ENCODE results near the gene ADAMTS15.
A peak's percentile ranks its signal among the peaks of the same experiment; 100 is the strongest.

ADAMTS15 gene, protein sequence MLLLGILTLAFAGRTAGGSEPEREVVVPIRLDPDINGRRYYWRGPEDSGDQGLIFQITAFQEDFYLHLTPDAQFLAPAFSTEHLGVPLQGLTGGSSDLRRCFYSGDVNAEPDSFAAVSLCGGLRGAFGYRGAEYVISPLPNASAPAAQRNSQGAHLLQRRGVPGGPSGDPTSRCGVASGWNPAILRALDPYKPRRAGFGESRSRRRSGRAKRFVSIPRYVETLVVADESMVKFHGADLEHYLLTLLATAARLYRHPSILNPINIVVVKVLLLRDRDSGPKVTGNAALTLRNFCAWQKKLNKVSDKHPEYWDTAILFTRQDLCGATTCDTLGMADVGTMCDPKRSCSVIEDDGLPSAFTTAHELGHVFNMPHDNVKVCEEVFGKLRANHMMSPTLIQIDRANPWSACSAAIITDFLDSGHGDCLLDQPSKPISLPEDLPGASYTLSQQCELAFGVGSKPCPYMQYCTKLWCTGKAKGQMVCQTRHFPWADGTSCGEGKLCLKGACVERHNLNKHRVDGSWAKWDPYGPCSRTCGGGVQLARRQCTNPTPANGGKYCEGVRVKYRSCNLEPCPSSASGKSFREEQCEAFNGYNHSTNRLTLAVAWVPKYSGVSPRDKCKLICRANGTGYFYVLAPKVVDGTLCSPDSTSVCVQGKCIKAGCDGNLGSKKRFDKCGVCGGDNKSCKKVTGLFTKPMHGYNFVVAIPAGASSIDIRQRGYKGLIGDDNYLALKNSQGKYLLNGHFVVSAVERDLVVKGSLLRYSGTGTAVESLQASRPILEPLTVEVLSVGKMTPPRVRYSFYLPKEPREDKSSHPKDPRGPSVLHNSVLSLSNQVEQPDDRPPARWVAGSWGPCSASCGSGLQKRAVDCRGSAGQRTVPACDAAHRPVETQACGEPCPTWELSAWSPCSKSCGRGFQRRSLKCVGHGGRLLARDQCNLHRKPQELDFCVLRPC

DNA sequence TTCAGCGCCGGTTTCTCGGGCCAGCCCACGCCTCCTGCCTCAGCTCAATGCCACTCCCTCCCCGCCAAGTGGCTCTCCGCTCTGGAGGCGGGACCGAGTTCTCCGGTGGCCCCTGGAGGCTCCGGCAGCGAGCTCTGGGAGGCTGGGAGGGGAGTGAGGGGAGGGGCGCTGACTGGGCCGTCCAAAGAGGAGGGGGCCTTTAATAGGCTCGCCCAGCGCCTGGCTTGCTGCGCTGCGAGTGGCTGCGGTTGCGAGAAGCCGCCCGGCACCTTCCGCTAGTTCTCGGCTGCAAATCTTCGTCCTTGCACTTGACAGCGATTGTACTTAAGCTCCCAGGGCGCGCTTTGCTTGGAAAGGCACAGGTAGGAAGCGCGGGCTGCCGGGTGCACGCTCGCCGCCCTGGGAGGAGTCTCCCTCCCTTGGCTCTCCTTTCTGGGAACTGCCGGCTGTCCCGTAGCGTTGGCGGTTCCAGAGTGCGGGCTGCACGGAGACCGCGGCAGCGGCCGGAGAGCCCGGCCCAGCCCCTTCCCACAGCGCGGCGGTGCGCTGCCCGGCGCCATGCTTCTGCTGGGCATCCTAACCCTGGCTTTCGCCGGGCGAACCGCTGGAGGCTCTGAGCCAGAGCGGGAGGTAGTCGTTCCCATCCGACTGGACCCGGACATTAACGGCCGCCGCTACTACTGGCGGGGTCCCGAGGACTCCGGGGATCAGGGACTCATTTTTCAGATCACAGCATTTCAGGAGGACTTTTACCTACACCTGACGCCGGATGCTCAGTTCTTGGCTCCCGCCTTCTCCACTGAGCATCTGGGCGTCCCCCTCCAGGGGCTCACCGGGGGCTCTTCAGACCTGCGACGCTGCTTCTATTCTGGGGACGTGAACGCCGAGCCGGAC lies at the start of gene ADAMTS15:
Gene ADAMTS15 (plus strand): TSS at position 230 of the 894 bp plus-strand sequence. CDS start 329 bp downstream, at position 559.
- peak; percentile 20 for DNase-seq
- Mint-ChIP-seq H3K27me3 (peaks cover 44 to 80% of the 10 kb centered on the region in 2 donors), H3K9me3 (no peaks in the 10 kb centered on the region), H3K4me1 (peaks cover 11 to 20% of the 10 kb centered on the region in 2 donors), H3K4me3 (peak within 1 kb of the TSS; percentile 46 to 70), H3K36me3 (no peaks in the 10 kb centered on the region), H3K27ac (no peak within 1 kb of the TSS)
- peak; percentile 71 to 78 for ATAC-seq (replicated peaks)

DNA sequence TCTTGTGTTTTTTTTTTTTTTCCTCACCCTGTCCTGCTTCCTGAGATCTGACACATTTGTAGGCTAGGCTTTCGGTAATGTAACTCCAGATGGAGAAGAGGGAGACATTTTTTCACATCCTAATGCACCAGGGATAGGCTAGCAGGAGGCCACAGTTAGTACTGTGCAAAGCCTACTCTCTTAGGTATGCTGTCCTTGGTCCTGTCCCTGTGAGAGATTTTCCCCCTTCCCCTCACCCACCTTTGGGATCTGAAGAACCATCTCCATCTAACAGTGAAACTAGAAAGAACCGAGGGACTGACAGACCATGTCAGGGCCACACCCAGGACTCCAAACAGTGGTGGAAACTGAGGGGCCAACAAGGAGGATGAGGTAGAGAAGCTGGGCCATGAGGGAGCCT lies 49.2 kb upstream of the ADAMTS15 start:
- H3K9me3 Mint-ChIP-seq: no peaks in the 10 kb centered on the region
- no peaks in the 10 kb centered on the region for H3K36me3 Mint-ChIP-seq
- no peak overlapping the region for H3K27ac Mint-ChIP-seq
- DNase-seq (no peak), ATAC-seq (replicated peaks) (no peak)
- H3K4me3 Mint-ChIP-seq: no peak overlapping the region
- peaks cover 54 to 61% of the 10 kb centered on the region in 2 donors for H3K27me3 Mint-ChIP-seq
- H3K4me1 Mint-ChIP-seq: peaks cover 22 to 29% of the 10 kb centered on the region in 2 donors

DNA sequence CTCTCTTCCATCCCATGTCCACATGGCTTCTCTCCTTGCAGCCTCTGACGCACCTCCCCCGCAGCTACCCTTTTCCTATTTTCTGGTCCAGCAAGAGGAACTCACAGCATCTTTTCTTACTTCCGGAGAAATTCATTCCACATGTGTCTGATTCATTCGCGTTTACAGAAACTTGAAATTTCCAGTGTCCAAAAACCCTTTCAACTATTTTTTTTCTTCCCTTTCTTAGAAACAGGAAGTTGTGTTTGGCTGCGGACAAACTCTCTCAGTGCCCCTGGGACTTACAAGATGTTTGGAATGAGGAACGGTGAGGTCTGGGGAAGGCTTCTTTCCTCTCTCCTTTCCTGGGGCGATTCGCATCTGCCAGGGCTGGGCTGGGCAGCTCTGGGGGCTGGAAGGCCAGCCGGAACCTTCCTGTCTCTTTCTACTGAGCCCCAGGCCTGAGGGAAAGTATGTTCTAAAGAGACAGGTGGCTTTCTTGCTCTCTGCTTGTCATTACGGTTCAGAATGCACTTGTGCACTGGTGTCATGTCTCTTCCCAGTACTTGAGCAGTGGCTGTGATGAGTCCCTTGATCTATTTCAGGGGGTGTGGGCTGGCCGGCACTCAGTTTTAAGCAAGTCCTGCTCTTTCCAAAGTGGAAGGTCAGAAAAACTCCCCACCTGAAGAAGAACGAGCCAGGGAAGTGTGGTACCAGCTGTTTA lies 47.5 kb upstream of the ADAMTS15 start:
- no peak overlapping the region for H3K4me3 Mint-ChIP-seq
- H3K9me3 Mint-ChIP-seq: no peaks in the 10 kb centered on the region
- ATAC-seq (replicated peaks) (no peak), DNase-seq (no peak)
- no peak overlapping the region for H3K27ac Mint-ChIP-seq
- H3K36me3 Mint-ChIP-seq: no peaks in the 10 kb centered on the region
- peaks cover 50 to 69% of the 10 kb centered on the region in 2 donors for H3K27me3 Mint-ChIP-seq
- H3K4me1 Mint-ChIP-seq: peaks cover 22 to 29% of the 10 kb centered on the region in 2 donors

DNA sequence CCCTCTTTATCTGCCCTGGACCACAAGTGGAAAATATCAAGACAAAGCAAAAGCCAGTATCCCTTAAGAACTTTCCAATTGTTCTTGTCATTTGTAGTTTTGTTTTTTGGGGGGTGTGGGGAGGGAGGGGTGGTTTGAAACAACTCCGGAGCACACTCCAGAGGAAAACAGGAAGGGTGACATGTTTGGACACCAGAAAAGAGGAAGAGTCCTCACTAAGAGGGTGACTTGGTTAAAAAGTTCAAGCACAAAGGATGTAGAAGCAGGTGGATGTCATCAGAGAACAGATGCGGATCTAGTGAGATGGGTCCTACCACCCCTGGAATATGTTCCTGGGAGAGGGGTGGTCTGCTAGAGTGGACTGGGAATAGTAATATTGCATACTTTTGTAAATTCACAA lies 45.9 kb upstream of the ADAMTS15 start:
- DNase-seq (no peak), ATAC-seq (replicated peaks) (no peak)
- no peaks in the 10 kb centered on the region for H3K36me3 Mint-ChIP-seq
- H3K9me3 Mint-ChIP-seq: no peaks in the 10 kb centered on the region
- H3K27me3 Mint-ChIP-seq: peaks cover 41 to 63% of the 10 kb centered on the region in 2 donors
- H3K27ac Mint-ChIP-seq: no peak overlapping the region
- peaks cover 20 to 22% of the 10 kb centered on the region in 2 donors for H3K4me1 Mint-ChIP-seq
- no peak overlapping the region for H3K4me3 Mint-ChIP-seq

DNA sequence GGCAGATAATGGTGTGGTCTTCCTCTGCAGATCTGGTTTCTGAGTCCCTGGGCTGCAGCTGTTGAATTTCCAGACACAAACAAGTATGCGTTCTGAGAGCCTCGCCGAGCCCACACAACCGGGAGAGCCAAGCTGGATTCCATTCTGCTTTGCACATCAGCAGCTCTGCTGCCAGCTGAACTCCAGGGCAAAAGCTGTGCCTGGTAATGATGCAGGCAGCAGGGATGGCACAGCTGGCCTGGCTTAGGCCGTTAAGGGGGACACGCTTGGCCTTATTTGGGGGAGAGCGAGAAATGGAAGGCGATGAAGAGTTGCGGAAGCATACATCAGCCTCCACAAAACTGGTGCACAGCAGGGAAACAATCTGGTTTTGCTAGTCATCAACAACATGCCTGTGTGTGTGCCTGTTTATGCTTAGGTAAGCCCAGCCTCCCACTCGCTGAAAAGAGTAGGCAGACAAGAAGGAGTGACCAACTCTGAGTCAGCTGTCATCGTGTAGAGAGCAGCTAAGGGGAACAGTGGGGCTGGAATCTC lies 45.1 kb upstream of the ADAMTS15 start:
- no peaks in the 10 kb centered on the region for H3K36me3 Mint-ChIP-seq
- peaks cover 16% of the 10 kb centered on the region in 2 donors for H3K4me1 Mint-ChIP-seq
- no peak overlapping the region for H3K27ac Mint-ChIP-seq
- peaks cover 35 to 63% of the 10 kb centered on the region in 2 donors for H3K27me3 Mint-ChIP-seq
- DNase-seq (no peak), ATAC-seq (replicated peaks) (no peak)
- H3K4me3 Mint-ChIP-seq: no peak overlapping the region
- H3K9me3 Mint-ChIP-seq: no peaks in the 10 kb centered on the region

DNA sequence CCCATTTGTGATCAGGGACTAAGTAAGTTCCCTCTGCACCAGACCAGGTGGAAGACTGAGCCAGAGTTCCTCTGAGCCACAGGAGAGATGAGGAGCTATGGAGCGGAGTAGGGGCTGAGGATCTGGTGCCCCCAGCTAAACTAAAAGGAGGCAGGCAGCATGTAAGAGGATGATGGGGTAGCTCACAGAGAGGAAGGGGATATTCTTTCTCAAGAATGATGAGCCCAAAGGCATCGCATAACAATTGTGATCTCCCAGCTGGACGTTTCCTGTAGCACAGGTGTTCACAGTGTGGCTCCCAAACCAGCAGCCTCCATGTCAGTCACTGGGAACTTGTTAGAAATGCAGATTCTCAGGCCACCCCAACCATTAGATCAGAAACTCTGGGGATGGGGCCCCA lies 44.5 kb upstream of the ADAMTS15 start:
- no peaks in the 10 kb centered on the region for H3K36me3 Mint-ChIP-seq
- no peak overlapping the region for H3K4me3 Mint-ChIP-seq
- peaks cover 37 to 65% of the 10 kb centered on the region in 2 donors for H3K27me3 Mint-ChIP-seq
- DNase-seq (no peak), ATAC-seq (replicated peaks) (no peak)
- H3K27ac Mint-ChIP-seq: no peak overlapping the region
- peaks cover 16% of the 10 kb centered on the region in 2 donors for H3K4me1 Mint-ChIP-seq
- no peaks in the 10 kb centered on the region for H3K9me3 Mint-ChIP-seq

DNA sequence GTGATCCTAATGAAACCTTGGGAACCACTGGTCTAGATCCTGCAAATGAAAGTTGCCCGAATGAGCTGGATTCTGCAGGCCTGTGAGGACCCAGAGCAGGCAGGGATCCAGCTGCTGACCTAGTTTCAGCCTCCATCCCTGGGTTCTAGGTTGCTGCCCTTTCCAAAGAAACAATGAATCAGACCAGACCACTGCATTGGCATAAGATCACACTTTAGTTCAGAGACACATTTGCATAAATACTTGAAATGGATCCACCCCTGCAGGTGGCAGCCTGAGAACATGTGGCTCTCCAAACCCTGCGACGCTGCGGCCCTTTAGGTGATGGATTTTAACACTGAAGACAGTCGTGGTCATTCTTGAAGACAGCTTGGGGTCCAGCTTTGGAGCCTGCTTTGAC lies 43.7 kb upstream of the ADAMTS15 start:
- no peaks in the 10 kb centered on the region for H3K36me3 Mint-ChIP-seq

DNA sequence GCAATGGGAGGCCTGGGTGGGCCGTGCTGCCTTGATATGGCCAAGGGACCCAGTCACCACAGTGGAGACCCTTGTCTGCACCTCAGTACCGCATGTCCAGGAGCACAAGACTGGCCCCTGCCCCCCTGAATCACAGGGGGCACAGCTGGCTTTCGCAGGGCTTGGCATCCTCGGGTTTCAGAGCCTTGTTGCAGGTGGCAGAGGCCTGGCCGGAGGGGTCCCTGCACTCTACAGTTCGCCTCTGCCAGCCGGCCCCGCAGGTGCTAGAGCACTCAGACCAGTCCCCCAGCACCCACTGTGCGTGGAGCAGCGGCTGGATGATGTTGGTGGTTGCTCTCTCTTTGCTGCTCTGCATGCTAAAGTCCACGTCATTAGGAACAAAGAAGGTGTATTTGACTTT lies 43.0 kb upstream of the ADAMTS15 start:
- Mint-ChIP-seq H3K4me1 (peaks cover 10% of the 10 kb centered on the region in 2 donors), H3K36me3 (no peaks in the 10 kb centered on the region), H3K4me3 (no peak overlapping the region), H3K27ac (no peak overlapping the region), H3K9me3 (no peaks in the 10 kb centered on the region), H3K27me3 (peaks cover 42 to 64% of the 10 kb centered on the region in 2 donors)
- DNase-seq (no peak), ATAC-seq (replicated peaks) (no peak)

More for the DNA sequence above, 43.7 kb upstream of the ADAMTS15 start:
- Mint-ChIP-seq H3K4me1 (peaks cover 16% of the 10 kb centered on the region in 2 donors), H3K27ac (no peak overlapping the region), H3K9me3 (no peaks in the 10 kb centered on the region), H3K27me3 (peaks cover 42 to 66% of the 10 kb centered on the region in 2 donors), H3K4me3 (no peak overlapping the region)
- DNase-seq: no peak
- ATAC-seq (replicated peaks): no peak

DNA sequence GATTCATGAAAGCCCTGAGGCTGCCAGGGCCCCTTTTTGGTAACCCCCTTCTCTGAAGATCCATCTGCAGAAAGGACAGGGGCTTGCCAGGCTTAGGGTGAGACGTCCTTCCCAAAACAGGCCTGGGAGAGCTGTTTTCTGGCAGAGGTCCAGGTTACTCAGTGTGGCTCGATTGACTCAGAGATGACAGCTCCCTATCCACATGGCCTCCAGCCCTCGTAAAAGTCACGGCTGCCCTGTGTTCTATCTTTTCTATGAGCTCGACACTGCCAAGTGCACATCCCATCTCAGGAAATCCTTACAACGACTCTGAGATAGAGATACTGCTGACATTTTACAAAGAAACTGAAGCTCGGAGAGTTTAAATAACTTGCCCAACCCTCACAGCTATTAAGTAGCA lies 40.5 kb upstream of the ADAMTS15 start:
- no peak overlapping the region for H3K4me3 Mint-ChIP-seq
- ATAC-seq (replicated peaks): no peak
- H3K27ac Mint-ChIP-seq: no peak overlapping the region
- H3K27me3 Mint-ChIP-seq: peaks cover 36 to 54% of the 10 kb centered on the region in 2 donors
- H3K36me3 Mint-ChIP-seq: no peaks in the 10 kb centered on the region
- no peak for DNase-seq
- no peaks in the 10 kb centered on the region for H3K4me1 Mint-ChIP-seq
- no peaks in the 10 kb centered on the region for H3K9me3 Mint-ChIP-seq

DNA sequence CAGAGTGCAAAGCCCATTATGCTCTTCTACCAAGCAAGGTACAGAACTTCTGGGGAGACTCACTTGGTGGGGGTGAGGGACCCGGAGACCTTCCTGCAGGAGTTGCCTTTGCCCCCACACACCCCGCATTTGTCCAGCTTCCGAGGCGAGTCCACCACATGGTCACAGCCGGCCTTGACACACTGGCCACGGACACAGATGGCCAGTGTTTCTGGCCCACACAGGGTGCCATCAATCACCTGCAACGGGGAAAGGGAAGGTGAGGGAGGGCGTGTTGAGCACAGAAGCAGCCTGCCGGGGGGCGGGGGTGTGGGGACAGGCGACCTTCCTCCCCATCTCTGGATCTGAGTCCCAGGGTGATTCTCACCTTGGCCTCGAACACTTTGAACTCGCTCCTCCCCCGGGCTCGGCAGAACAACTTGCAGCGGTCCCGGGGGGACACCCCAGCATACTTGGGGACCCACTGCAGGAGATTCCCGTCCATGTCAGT lies 40.0 kb upstream of the ADAMTS15 start:
- Mint-ChIP-seq H3K27ac (no peak overlapping the region), H3K4me1 (no peaks in the 10 kb centered on the region), H3K9me3 (no peaks in the 10 kb centered on the region), H3K4me3 (no peak overlapping the region), H3K27me3 (peaks cover 32 to 49% of the 10 kb centered on the region in 2 donors), H3K36me3 (no peaks in the 10 kb centered on the region)
- no peak for ATAC-seq (replicated peaks)
- no peak for DNase-seq

DNA sequence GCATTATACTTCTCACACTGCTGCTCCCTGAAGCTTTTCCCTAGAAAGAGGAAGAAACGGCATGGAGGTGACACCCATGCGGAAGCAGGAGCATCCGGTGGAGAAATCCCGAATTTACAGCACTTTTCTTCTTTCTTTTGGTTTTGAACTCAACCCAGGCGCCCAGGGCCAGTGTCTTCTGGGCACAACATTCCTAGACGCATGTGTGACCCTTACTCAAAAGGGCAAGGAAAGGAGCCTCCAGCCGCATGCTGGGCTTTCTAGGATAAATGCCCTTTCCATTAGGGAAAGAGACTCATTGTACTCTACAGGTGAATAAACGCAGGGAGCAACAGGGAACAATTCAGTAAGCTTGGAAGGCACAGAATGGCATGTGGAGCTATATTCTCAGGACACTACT lies 39.5 kb upstream of the ADAMTS15 start:
- H3K27me3 Mint-ChIP-seq: peaks cover 33 to 44% of the 10 kb centered on the region in 2 donors

DNA sequence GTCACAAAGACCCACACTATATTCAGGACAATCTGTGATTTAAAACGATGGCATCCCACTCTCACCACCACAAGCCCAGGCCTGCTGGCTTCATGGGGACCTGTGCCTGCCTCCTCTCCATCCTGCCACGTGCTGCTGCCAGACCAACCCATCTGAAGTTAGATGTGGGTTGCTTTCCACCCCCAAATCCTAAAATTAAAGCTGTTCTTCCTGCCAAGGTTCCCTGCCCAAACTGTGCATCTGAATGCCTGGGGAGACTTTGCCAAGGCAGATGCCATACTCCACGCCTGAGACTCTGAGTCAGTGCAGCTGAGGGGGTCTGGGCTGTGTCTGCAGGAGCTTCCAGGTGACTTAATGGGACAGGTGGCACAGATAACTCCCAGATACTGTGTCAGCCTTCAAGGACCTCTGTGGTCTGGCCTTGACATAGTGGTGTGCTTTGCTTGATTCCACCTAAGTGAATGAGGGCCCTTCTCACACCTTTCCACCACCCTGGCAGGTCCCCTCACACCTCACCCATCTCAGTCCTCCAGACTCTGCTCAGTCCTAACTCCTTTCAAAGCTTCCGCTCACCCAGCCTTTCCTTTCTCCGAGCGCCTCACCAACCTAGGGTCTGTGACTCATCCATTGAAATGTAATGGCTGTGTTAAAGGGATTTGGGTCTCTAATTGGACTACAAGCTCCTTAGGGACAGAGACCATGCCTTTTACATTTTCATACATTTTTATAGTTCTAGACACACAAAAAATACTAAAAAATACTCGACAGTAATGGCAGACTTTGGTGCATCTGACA lies 38.7 kb upstream of the ADAMTS15 start:
- Mint-ChIP-seq H3K4me3 (no peak overlapping the region), H3K27ac (no peak overlapping the region), H3K9me3 (no peaks in the 10 kb centered on the region), H3K27me3 (peaks cover 33 to 44% of the 10 kb centered on the region in 2 donors), H3K4me1 (peaks cover 0 to 5% of the 10 kb centered on the region in 2 donors), H3K36me3 (no peaks in the 10 kb centered on the region)
- ATAC-seq (replicated peaks) (no peak), DNase-seq (no peak)

More for the DNA sequence above, 39.5 kb upstream of the ADAMTS15 start:
- no peaks in the 10 kb centered on the region for H3K36me3 Mint-ChIP-seq
- DNase-seq (no peak), ATAC-seq (replicated peaks) (no peak)
- no peak overlapping the region for H3K4me3 Mint-ChIP-seq
- no peak overlapping the region for H3K27ac Mint-ChIP-seq
- no peaks in the 10 kb centered on the region for H3K4me1 Mint-ChIP-seq
- H3K9me3 Mint-ChIP-seq: no peaks in the 10 kb centered on the region

Measured in stimulated activated naive B cell treated with anti-CD40 and anti-IgM and Interleukin-4, amounts not matched to agents 10 μg/mL and 1 μg/mL and 100 μg/mL, for 72 hours (primary cell).